ENCODE data around the gene CPNE1.

The CPNE1 gene

DNA sequence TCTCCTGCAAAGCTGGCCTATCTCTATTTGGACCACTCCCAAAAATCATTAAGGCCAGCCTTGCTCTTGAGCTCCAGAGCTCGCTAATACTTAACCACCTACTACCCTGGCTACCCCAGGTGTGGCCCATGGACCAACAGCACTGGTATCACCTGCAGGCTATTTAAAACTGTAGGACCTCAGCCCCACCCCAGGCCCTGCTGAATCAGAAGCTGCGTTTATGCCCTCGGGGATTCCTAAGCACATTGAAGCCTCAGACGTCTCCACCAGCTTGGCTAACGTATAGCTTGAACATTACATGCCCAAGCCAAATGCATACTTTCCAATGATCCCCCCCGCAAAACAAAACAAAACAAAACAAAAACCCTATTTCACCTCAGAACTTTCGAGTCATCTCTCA, 68.8 kb downstream of the CPNE1 start:
- TF ChIP-seq CTCF (conservative IDR thresholded peaks at IDR 0.05; ENCODE audit: low read length) (no peak), EZH2phosphoT487 (IDR thresholded peaks at IDR 0.05; ENCODE audit: borderline replicate concordance) (no peak)
- Histone ChIP-seq H3K4me3 (ENCODE audit: low read length, poor library complexity, severe bottlenecking) (no peak overlapping the region), H3K9ac (ENCODE audit: low read depth, low read length, poor library complexity, severe bottlenecking) (no peak overlapping the region), H2AFZ (ENCODE audit: low read length) (no peak overlapping the region), H3K27me3 (ENCODE audit: insufficient read depth, low read length, poor library complexity, severe bottlenecking) (no peaks in the 10 kb centered on the region), H3K4me2 (ENCODE audit: low read depth, low read length, poor library complexity, severe bottlenecking) (no peak overlapping the region), H3K36me3 (ENCODE audit: insufficient read depth, low read length) (no peaks in the 10 kb centered on the region), H3K9me3 (ENCODE audit: insufficient read depth, low read depth, low read length) (no peaks in the 10 kb centered on the region), H4K20me1 (ENCODE audit: insufficient read depth, low read length, poor library complexity, severe bottlenecking) (no peaks in the 10 kb centered on the region), H3F3A (ENCODE audit: low read depth) (no peaks in the 10 kb centered on the region), H3K79me2 (ENCODE audit: insufficient read depth, low read length) (no peaks in the 10 kb centered on the region), H3K4me1 (ENCODE audit: insufficient read depth, low read length, poor library complexity, severe bottlenecking) (no peaks in the 10 kb centered on the region), H3K9me2 (replicated peaks; ENCODE audit: low read depth, low read length) (no peaks in the 10 kb centered on the region)

GRCh38 chr20:35595456-35595855, 69.2 kb downstream of the CPNE1 start:
- no peaks in the 10 kb centered on the region for H3K27me3 ChIP-seq (ENCODE audit: insufficient read depth, low read length, poor library complexity, severe bottlenecking)
- H3K4me3 ChIP-seq (ENCODE audit: low read length, poor library complexity, severe bottlenecking), result no peak overlapping the region

DNA sequence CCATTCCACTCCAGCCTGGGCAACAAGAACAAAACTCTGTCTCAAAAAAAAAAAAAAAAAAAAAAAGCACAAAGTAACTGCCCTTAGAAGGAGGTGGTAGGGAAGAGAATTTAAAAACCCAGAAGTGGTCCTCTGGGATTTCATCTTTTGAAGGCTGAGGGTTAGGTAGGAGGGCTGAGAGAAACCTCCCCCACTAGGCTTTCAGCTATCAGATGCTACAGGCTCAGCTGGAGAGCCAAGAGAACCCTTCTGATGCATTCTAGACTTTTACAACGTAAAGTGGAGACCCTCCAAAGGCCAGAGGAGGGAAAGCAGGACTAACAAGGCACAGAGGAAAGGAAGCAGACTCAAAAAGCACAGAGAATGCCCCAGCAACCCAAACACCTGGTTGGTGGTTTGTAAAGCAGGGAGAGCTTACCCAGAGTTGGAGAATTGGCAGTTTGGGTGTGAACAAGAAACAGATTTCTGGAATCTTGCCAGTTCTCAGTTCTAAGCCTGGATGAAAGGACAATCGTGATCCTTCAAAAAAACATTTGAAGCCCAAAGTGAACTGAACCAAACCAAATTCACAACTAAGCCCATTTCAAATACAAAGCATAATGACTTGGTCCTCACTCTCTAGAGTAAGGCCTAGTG, 72.2 kb downstream of the CPNE1 start:
- H3K27me3 ChIP-seq (ENCODE audit: insufficient read depth, low read length, poor library complexity, severe bottlenecking), result no peaks in the 10 kb centered on the region
- no peaks in the 10 kb centered on the region for H3K4me1 ChIP-seq (ENCODE audit: insufficient read depth, low read length, poor library complexity, severe bottlenecking)
- H4K20me1 ChIP-seq (ENCODE audit: insufficient read depth, low read length, poor library complexity, severe bottlenecking), result no peaks in the 10 kb centered on the region
- H3K9ac ChIP-seq (ENCODE audit: low read depth, low read length, poor library complexity, severe bottlenecking), result no peak overlapping the region
- no peaks in the 10 kb centered on the region for H3F3A ChIP-seq (ENCODE audit: low read depth)
- no peak overlapping the region for H2AFZ ChIP-seq (ENCODE audit: low read length)
- no peak overlapping the region for H3K4me2 ChIP-seq (ENCODE audit: low read depth, low read length, poor library complexity, severe bottlenecking)
- H3K9me2 ChIP-seq (replicated peaks; ENCODE audit: low read depth, low read length), result no peaks in the 10 kb centered on the region
- H3K36me3 ChIP-seq (ENCODE audit: insufficient read depth, low read length), result no peaks in the 10 kb centered on the region
- no peak overlapping the region for H3K4me3 ChIP-seq (ENCODE audit: low read length, poor library complexity, severe bottlenecking)
- no peaks in the 10 kb centered on the region for H3K9me3 ChIP-seq (ENCODE audit: insufficient read depth, low read depth, low read length)
- no peaks in the 10 kb centered on the region for H3K79me2 ChIP-seq (ENCODE audit: insufficient read depth, low read length)
- TF ChIP-seq CTCF (conservative IDR thresholded peaks at IDR 0.05; ENCODE audit: low read length) (no peak), EZH2phosphoT487 (IDR thresholded peaks at IDR 0.05; ENCODE audit: borderline replicate concordance) (no peak)

More at GRCh38 chr20:35595456-35595855, 69.2 kb downstream of the CPNE1 start:
- Histone ChIP-seq H3F3A (ENCODE audit: low read depth) (no peaks in the 10 kb centered on the region), H3K4me2 (ENCODE audit: low read depth, low read length, poor library complexity, severe bottlenecking) (no peak overlapping the region), H3K9ac (ENCODE audit: low read depth, low read length, poor library complexity, severe bottlenecking) (no peak overlapping the region), H3K79me2 (ENCODE audit: insufficient read depth, low read length) (no peaks in the 10 kb centered on the region), H4K20me1 (ENCODE audit: insufficient read depth, low read length, poor library complexity, severe bottlenecking) (no peaks in the 10 kb centered on the region), H3K4me1 (ENCODE audit: insufficient read depth, low read length, poor library complexity, severe bottlenecking) (no peaks in the 10 kb centered on the region), H2AFZ (ENCODE audit: low read length) (no peak overlapping the region), H3K9me2 (replicated peaks; ENCODE audit: low read depth, low read length) (no peaks in the 10 kb centered on the region), H3K9me3 (ENCODE audit: insufficient read depth, low read depth, low read length) (no peaks in the 10 kb centered on the region), H3K36me3 (ENCODE audit: insufficient read depth, low read length) (no peaks in the 10 kb centered on the region)
- TF ChIP-seq CTCF (conservative IDR thresholded peaks at IDR 0.05; ENCODE audit: low read length) (no peak), EZH2phosphoT487 (IDR thresholded peaks at IDR 0.05; ENCODE audit: borderline replicate concordance) (no peak)
